Lower leg skin (tissue), 3 donors: ENCODE results near the gene MINDY2.

Experiments used
- POLR2A ChIP-seq, 2 donors: fragments of 450-650 bp; IDR thresholded peaks; one replicate each; pipeline ENCODE4 v1.6.1; 2016 to 2017; ENCODE audit warnings: antibody characterized with exemption in 2 of 2, mild to moderate bottlenecking in 1 of 2, moderate library complexity in 1 of 2
- TF ChIP-seq, protein P1 (sequence below), 3 donors: fragments of 450-650 bp; IDR thresholded peaks; one replicate each; pipeline ENCODE4 v1.5.1; 2016; ENCODE audit warnings: antibody characterized with exemption in 3 of 3, mild to moderate bottlenecking in 3 of 3, moderate library complexity in 2 of 3

DNA sequence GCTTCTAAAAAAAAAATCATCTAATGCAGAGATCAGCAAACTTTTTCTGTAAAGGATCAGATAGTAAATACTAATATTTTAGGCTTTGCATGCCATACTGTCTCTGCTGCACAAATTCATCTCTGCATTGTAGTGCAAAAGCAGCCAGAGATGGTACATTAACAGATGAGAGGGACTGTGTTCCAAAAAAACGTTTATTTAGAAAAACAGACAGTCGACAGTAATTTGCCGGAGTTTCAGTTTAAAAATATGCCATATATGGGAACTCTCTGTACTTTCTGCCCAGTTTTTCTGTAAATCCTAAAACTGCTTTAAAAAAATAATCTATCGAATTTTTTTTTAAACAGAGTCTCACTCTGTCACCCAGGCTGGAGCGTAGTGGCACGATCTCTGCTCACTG lies 14.3 kb downstream of the MINDY2 start:
- TF ChIP-seq, protein P1, sequence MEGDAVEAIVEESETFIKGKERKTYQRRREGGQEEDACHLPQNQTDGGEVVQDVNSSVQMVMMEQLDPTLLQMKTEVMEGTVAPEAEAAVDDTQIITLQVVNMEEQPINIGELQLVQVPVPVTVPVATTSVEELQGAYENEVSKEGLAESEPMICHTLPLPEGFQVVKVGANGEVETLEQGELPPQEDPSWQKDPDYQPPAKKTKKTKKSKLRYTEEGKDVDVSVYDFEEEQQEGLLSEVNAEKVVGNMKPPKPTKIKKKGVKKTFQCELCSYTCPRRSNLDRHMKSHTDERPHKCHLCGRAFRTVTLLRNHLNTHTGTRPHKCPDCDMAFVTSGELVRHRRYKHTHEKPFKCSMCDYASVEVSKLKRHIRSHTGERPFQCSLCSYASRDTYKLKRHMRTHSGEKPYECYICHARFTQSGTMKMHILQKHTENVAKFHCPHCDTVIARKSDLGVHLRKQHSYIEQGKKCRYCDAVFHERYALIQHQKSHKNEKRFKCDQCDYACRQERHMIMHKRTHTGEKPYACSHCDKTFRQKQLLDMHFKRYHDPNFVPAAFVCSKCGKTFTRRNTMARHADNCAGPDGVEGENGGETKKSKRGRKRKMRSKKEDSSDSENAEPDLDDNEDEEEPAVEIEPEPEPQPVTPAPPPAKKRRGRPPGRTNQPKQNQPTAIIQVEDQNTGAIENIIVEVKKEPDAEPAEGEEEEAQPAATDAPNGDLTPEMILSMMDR (IDR thresholded peaks at IDR 0.05) = no peak
- TF ChIP-seq POLR2A (IDR thresholded peaks at IDR 0.05) = no peak
